ENCODE results near the gene SRP19.
"Not testable (repeated sequence)": the region's sequence is repeated elsewhere in the genome, so short reads cannot be mapped to it uniquely, and the experiment has no call there.

Gene SRP19

GRCh38 chr5:112860929-112861637 lies at the start of gene SRP19:
Gene SRP19, plus strand, starts transcription at chr5:112861287. Its CDS starts 90 bp downstream, at chr5:112861377.
- peak; percentile 97 for DNase-seq (ENCODE audit: low spot score)

GRCh38 chr5:112812549-112812948 lies 48.5 kb upstream of the SRP19 start:
- no peak for DNase-seq (ENCODE audit: low spot score)

- no peak for DNase-seq (ENCODE audit: low spot score)
These were observed 40.8 kb upstream of the SRP19 start for GRCh38 chr5:112820246-112820645.

GRCh38 chr5:112822456-112822855 lies 38.6 kb upstream of the SRP19 start:
- no peak for DNase-seq (ENCODE audit: low spot score)

- DNase-seq (ENCODE audit: low spot score) = no peak
These were observed 37.9 kb upstream of the SRP19 start for GRCh38 chr5:112823181-112823580.

GRCh38 chr5:112823656-112824055 lies 37.4 kb upstream of the SRP19 start:
- no peak for DNase-seq (ENCODE audit: low spot score)

GRCh38 chr5:112824197-112824596 lies 36.9 kb upstream of the SRP19 start:
- no peak for DNase-seq (ENCODE audit: low spot score)

GRCh38 chr5:112830378-112830777 lies 30.7 kb upstream of the SRP19 start:
- no peak for DNase-seq (ENCODE audit: low spot score)

GRCh38 chr5:112833971-112834370 lies 27.1 kb upstream of the SRP19 start:
- no peak for DNase-seq (ENCODE audit: low spot score)

GRCh38 chr5:112844489-112844888 lies 16.6 kb upstream of the SRP19 start:
- DNase-seq (ENCODE audit: low spot score) = no peak

- no peak for DNase-seq (ENCODE audit: low spot score)
These were observed 14.5 kb upstream of the SRP19 start for GRCh38 chr5:112846556-112846955.

- DNase-seq (ENCODE audit: low spot score) = no peak
These were observed 13.8 kb upstream of the SRP19 start for GRCh38 chr5:112847306-112847705.

- DNase-seq (ENCODE audit: low spot score) = peak; percentile 57
These were observed 12.8 kb upstream of the SRP19 start for GRCh38 chr5:112848116-112848811.

- DNase-seq (ENCODE audit: low spot score) = no peak
These were observed 11.2 kb upstream of the SRP19 start for GRCh38 chr5:112849912-112850311.

GRCh38 chr5:112854651-112855050 lies 6.4 kb upstream of the SRP19 start:
- no peak for DNase-seq (ENCODE audit: low spot score)

GRCh38 chr5:112857866-112858265 lies 3.2 kb upstream of the SRP19 start:
- no peak for DNase-seq (ENCODE audit: low spot score)

GRCh38 chr5:112860571-112860928 lies 537 bp upstream of the SRP19 start:
- DNase-seq (ENCODE audit: low spot score) = not testable (repeated sequence)

GRCh38 chr5:112861638-112861985 lies 525 bp downstream of the SRP19 start:
- DNase-seq (ENCODE audit: low spot score) = no peak

- no peak for DNase-seq (ENCODE audit: low spot score)
These were observed 998 bp downstream of the SRP19 start for GRCh38 chr5:112862085-112862484.

GRCh38 chr5:112863549-112863948 lies 2.5 kb downstream of the SRP19 start:
- DNase-seq (ENCODE audit: low spot score) = no peak

- DNase-seq (ENCODE audit: low spot score) = no peak
These were observed 4.0 kb downstream of the SRP19 start for GRCh38 chr5:112865128-112865527.

- DNase-seq (ENCODE audit: low spot score) = no peak
These were observed 5.7 kb downstream of the SRP19 start for GRCh38 chr5:112866739-112867138.

- no peak for DNase-seq (ENCODE audit: low spot score)
These were observed 6.3 kb downstream of the SRP19 start for GRCh38 chr5:112867411-112867810.

- no peak for DNase-seq (ENCODE audit: low spot score)
These were observed 8.9 kb downstream of the SRP19 start for GRCh38 chr5:112869948-112870347.
